HepG2 (cell line): ENCODE measurements around the gene AWAT1. TPM values are rescaled to one million over a fixed set of nuclear protein-coding genes. Genes with fewer than 3 reads are reported as not detected.

ENCODE experiments used
- ATAC-seq: fragments of 200-7000 bp; cut with Tn5 transposase; 3 replicates; pipeline ENCODE4 v1.9.1; 2020; ENCODE audit warnings: mild to moderate bottlenecking, moderate library complexity
- BruUV-seq: library from RNA; stranded (reverse); fragments of 400-500 nt; replicated peaks from 2 replicates; lab custom pipeline; 2021; lab: Mats Ljungman, UMichigan
- CTCF ChIA-PET: fragments of 300-600 bp; formaldehyde crosslinking; extraction: SDS; loops from one replicate; lab custom pipeline; 2021; ENCODE audit warnings: low total read pairs, inconsistent platforms, low intra/inter-chr PET ratio; lab: Yijun Ruan, JAX
- POLR2A ChIA-PET: fragments of 350-600 bp; sonication (Branson Sonifier 250); formaldehyde crosslinking; loops from one replicate; lab custom pipeline; 2020; ENCODE audit warnings: antibody characterized with exemption, inconsistent platforms; lab: Yijun Ruan, JAX
- DNase-seq: peaks from one replicate; pipeline ENCODE4 v3.0.0-alpha.2; 2015; ENCODE audit warnings: low spot score
- FAIRE-seq: peaks from 3 replicates; lab custom pipeline; 2011; peaks lifted over from hg19 to GRCh38; lab: Jason Lieb, UNC
- H2AFZ ChIP-seq: one replicate; pipeline ENCODE4 v1.6.1; 2011; ENCODE audit warnings: low read length, inconsistent platforms
- H3K27ac ChIP-seq: fragments of 300-600 bp; 3 replicates; pipeline ENCODE4 v1.8.0; 2011; ENCODE audit warnings: mixed run types, mild to moderate bottlenecking, mixed read lengths, low read length, inconsistent platforms; ENCODE audit not compliant: insufficient read depth; ENCODE audit errors: extremely low read length
- H3K27me3 ChIP-seq, 2 experiments: fragments of 200-600 bp in 1 of 2; 2 replicates in 1 of 2; 3 replicates in 1 of 2; pipeline versions ENCODE4 v1.6.0 to v1.8.0; 2011; ENCODE audit warnings: low read length in 2 of 2, mild to moderate bottlenecking in 2 of 2, moderate library complexity in 2 of 2, inconsistent platforms in 1 of 2; ENCODE audit not compliant: insufficient read depth in 2 of 2, control insufficient read depth in 1 of 2
- H3K36me3 ChIP-seq, 2 experiments: fragments of 200-600 bp in 1 of 2; replicated peaks in 1 of 2; 2 replicates in 1 of 2; 3 replicates in 1 of 2; pipeline versions ENCODE4 v1.5.1 to v1.8.0; 2011; ENCODE audit warnings: low read length in 2 of 2, inconsistent platforms in 1 of 2; ENCODE audit not compliant: insufficient read depth in 2 of 2, control insufficient read depth in 1 of 2
- H3K4me1 ChIP-seq: 2 replicates; pipeline ENCODE4 v1.5.1; 2012; ENCODE audit warnings: low read length, inconsistent platforms; ENCODE audit not compliant: insufficient read depth
- H3K4me2 ChIP-seq: 2 replicates; pipeline ENCODE4 v1.6.0; 2011; ENCODE audit warnings: low read depth, low read length, inconsistent platforms
- H3K4me3 ChIP-seq, 3 experiments: fragments of 200-600 bp in 1 of 3; sonication (generic), shearing (Covaris generic) in 1 of 3; replicated peaks in 1 of 3; 2 replicates each; pipeline ENCODE4 v1.5.1; 2011 to 2016; ENCODE audit warnings: low read length in 3 of 3, inconsistent platforms in 2 of 3, low read depth in 2 of 3, mild to moderate bottlenecking in 2 of 3, control low read depth in 1 of 3, mixed read lengths in 1 of 3; ENCODE audit not compliant: insufficient read depth in 1 of 3
- H3K79me2 ChIP-seq: one replicate; pipeline ENCODE4 v1.6.1; 2011; ENCODE audit warnings: low read length, inconsistent platforms; ENCODE audit not compliant: insufficient read depth
- H3K9ac ChIP-seq: 2 replicates; pipeline ENCODE4 v1.6.0; 2011; ENCODE audit warnings: mild to moderate bottlenecking, low read depth, low read length, inconsistent platforms; ENCODE audit not compliant: insufficient read depth
- H3K9me3 ChIP-seq: 2 replicates; pipeline ENCODE4 v1.5.1; 2012; ENCODE audit warnings: mild to moderate bottlenecking, low read length
- H4K20me1 ChIP-seq: 2 replicates; pipeline ENCODE4 v1.6.0; 2011; ENCODE audit warnings: inconsistent platforms, mild to moderate bottlenecking, low read length, moderate library complexity; ENCODE audit not compliant: insufficient read depth
- AHR ChIP-seq: IDR thresholded peaks from 2 replicates; pipeline ENCODE4 v1.6.1; 2018; ENCODE audit warnings: missing genetic modification reagents, missing compliant biosample characterization
- FOXA1 ChIP-seq, 2 experiments: fragments of 450-650 bp in 1 of 2; sonication (generic) in 1 of 2; formaldehyde crosslinking in 1 of 2; IDR thresholded peaks; 2 replicates each; pipeline versions ENCODE4 v1.4.0 to v1.6.1; 2016 to 2020; ENCODE audit warnings: missing genetic modification reagents in 1 of 2
- NFATC3 ChIP-seq: sonication (generic); formaldehyde crosslinking; IDR thresholded peaks from 2 replicates; pipeline ENCODE4 v1.5.1; 2020; ENCODE audit warnings: mild to moderate bottlenecking, missing genetic modification reagents
- NFIC ChIP-seq: IDR thresholded peaks from 2 replicates; pipeline ENCODE4 v1.6.1; 2012; ENCODE audit warnings: mild to moderate bottlenecking, low read length, inconsistent platforms
- PAWR ChIP-seq: sonication (generic); formaldehyde crosslinking; IDR thresholded peaks from 2 replicates; pipeline ENCODE4 v1.4.0; 2020; ENCODE audit warnings: missing genetic modification reagents, mild to moderate bottlenecking, borderline replicate concordance
- PCBP1 ChIP-seq: fragments of 200-400 bp; formaldehyde crosslinking; IDR thresholded peaks from 2 replicates; pipeline ENCODE4 v1.6.1; 2017; ENCODE audit warnings: mild to moderate bottlenecking, low read depth, low read length, borderline replicate concordance
- SP1 ChIP-seq, 2 experiments: fragments of 450-650 bp in 1 of 2; sonication (generic) in 1 of 2; formaldehyde crosslinking in 1 of 2; IDR thresholded peaks; 2 replicates each; pipeline versions ENCODE4 v1.4.0 to v1.6.1; 2016 to 2020; ENCODE audit warnings: missing genetic modification reagents in 1 of 2
- TFE3 ChIP-seq: IDR thresholded peaks from 2 replicates; pipeline ENCODE4 v1.6.1; 2016
- THRA ChIP-seq: sonication (generic); formaldehyde crosslinking; IDR thresholded peaks from 2 replicates; pipeline ENCODE4 v1.4.0; 2020; ENCODE audit warnings: missing genetic modification reagents, borderline replicate concordance
- ZFP90 ChIP-seq: sonication (generic); formaldehyde crosslinking; IDR thresholded peaks from 2 replicates; pipeline ENCODE4 v1.8.0; 2022; ENCODE audit warnings: missing genetic modification reagents, mild to moderate bottlenecking, inconsistent platforms, borderline replicate concordance
- ZNF138 ChIP-seq: sonication (generic); formaldehyde crosslinking; IDR thresholded peaks from 2 replicates; pipeline ENCODE4 v1.5.0; 2020; ENCODE audit warnings: mild to moderate bottlenecking, low read depth, missing genetic modification reagents
- ZNF160 ChIP-seq: sonication (generic); formaldehyde crosslinking; IDR thresholded peaks from 2 replicates; pipeline ENCODE4 v1.8.0; 2022; ENCODE audit warnings: mild to moderate bottlenecking, inconsistent platforms, missing genetic modification reagents
- ZNF451 ChIP-seq: sonication (generic); formaldehyde crosslinking; IDR thresholded peaks from 2 replicates; pipeline ENCODE4 v1.5.0; 2020; ENCODE audit warnings: mild to moderate bottlenecking, missing genetic modification reagents
- ZNF597 ChIP-seq: sonication (generic); formaldehyde crosslinking; IDR thresholded peaks from 2 replicates; pipeline ENCODE4 v1.5.0; 2020; ENCODE audit warnings: missing genetic modification reagents
- ZNF615 ChIP-seq: sonication (generic); formaldehyde crosslinking; IDR thresholded peaks from 2 replicates; pipeline ENCODE4 v1.5.0; 2020; ENCODE audit warnings: mild to moderate bottlenecking, missing genetic modification reagents, borderline replicate concordance
- ZNF703 ChIP-seq: sonication (generic); formaldehyde crosslinking; IDR thresholded peaks from 2 replicates; pipeline ENCODE4 v1.5.1; 2020; ENCODE audit warnings: missing genetic modification reagents, mild to moderate bottlenecking, moderate library complexity, borderline replicate concordance
- in situ Hi-C: cut with HindIII; loops from 2 replicates; pipeline ENCODE4 v1.10.0; 2017; ENCODE audit warnings: low pct_unique_long_range_greater_than_20kb; ENCODE audit not compliant: extremely low pct_ligation_motif_present
- intact Hi-C: fragments of 100-400 bp; cut with micrococcal nuclease; formaldehyde crosslinking; loops from one replicate; pipeline ENCODE4 v1.10.0; 2022; ENCODE audit not compliant: unreplicated experiment
- polyA plus RNA-seq, 8 experiments: library from polyadenylated mRNA; depleted of rRNA in 3 of 8; stranded (reverse) in 7 of 8; unstranded in 1 of 8; fragments of >200 nt; fragmentation: Illumina TruSeq in 4 of 8; extraction: Trizol in 4 of 8; gene quantifications; 2 replicates each; pipeline versions ENCODE4 v1.2.1 to v1.2.3, GENCODE V29; 2011 to 2016; ENCODE audit warnings: low read depth in 4 of 8, missing spikeins in 1 of 8, mixed read lengths in 1 of 8; ENCODE audit not compliant: insufficient read depth in 1 of 8
- total RNA-seq, 5 experiments: library from RNA; depleted of rRNA; stranded (reverse); fragments of >200 nt; fragmentation: Illumina TruSeq; extraction: Trizol; gene quantifications; 2 replicates each; pipeline ENCODE4 v1.2.3, GENCODE V29; 2016; ENCODE audit warnings: low read depth in 1 of 5

AWAT1 gene
- total and polyA plus RNA-seq, 2 of the 13 experiments (the other 11 are each of a cell fraction or from before 2014, with no cell fraction given), result not detected

GRCh38 chrX:70208479-70208878 is 26.0 kb upstream of the AWAT1 start:
- Histone ChIP-seq H3K9me3 (no peaks in the 10 kb centered on the region), H2AFZ (no peak overlapping the region), H3K27ac (no peak overlapping the region), H3K4me1 (no peaks in the 10 kb centered on the region), H3K4me2 (no peak overlapping the region), H4K20me1 (no peaks in the 10 kb centered on the region), H3K27me3 (no peaks in the 10 kb centered on the region; a peak in 1 of 5 replicates), H3K9ac (no peak overlapping the region), H3K36me3 (no peaks in the 10 kb centered on the region), H3K4me3 (no peak overlapping the region), H3K79me2 (no peaks in the 10 kb centered on the region)
- CTCF ChIA-PET, result no interaction called here
- no TSS peak for BruUV-seq
- DNase-seq (no peak), ATAC-seq (no peak), FAIRE-seq (no peak)
- intact Hi-C loops (no loop called here), in situ Hi-C loops (loop anchor here (10.0 kb wide), 1 partner anchor 56 kb away; the partner anchor contains the start of genes ARR3 and P2RY4)
- POLR2A ChIA-PET, result no interaction called here
- TF ChIP-seq ZNF451 (CRISPR knock-in tag), result no peak
- TF ChIP-seq ZNF138 (CRISPR knock-in tag), result no peak
- TF ChIP-seq TFE3 (CRISPR knock-in tag), result no peak
- no peak for TF ChIP-seq ZNF703 (CRISPR knock-in tag)
- TF ChIP-seq ZNF597, result no peak
- no peak for TF ChIP-seq PCBP1
- no peak for TF ChIP-seq PAWR (CRISPR knock-in tag)
- TF ChIP-seq ZNF160 (CRISPR knock-in tag), result no peak
- TF ChIP-seq FOXA1 (IDR thresholded peaks at IDR 0.05), result no peak
- no peak for TF ChIP-seq FOXA1 (CRISPR knock-in tag; IDR thresholded peaks at IDR 0.05)
- no peak for TF ChIP-seq AHR (CRISPR knock-in tag)
- TF ChIP-seq SP1 (IDR thresholded peaks at IDR 0.05), result no peak
- TF ChIP-seq SP1 (CRISPR knock-in tag; IDR thresholded peaks at IDR 0.05), result no peak
- TF ChIP-seq ZNF615 (CRISPR knock-in tag), result no peak
- no peak for TF ChIP-seq NFIC
- TF ChIP-seq THRA (CRISPR knock-in tag), result no peak
- no peak for TF ChIP-seq NFATC3 (CRISPR knock-in tag)
- TF ChIP-seq ZFP90 (CRISPR knock-in tag), result no peak
